PC-3 (cell line): ENCODE measurements around the gene SLC39A12.

ENCODE experiments used
- EZH2 ChIP-seq: fragments of 300-600 bp; sonication (generic); IDR thresholded peaks from one replicate; pipeline ENCODE4 v1.6.1; 2017; ENCODE audit warnings: antibody characterized with exemption, mild to moderate bottlenecking, low read length; ENCODE audit not compliant: unreplicated experiment
- TF ChIP-seq, protein P1 (sequence below): fragments of 300-600 bp; sonication (generic); conservative IDR thresholded peaks from 2 replicates; pipeline ENCODE4 v1.5.1; 2017; ENCODE audit warnings: antibody characterized with exemption, low read depth, mild to moderate bottlenecking, low read length

DNA sequence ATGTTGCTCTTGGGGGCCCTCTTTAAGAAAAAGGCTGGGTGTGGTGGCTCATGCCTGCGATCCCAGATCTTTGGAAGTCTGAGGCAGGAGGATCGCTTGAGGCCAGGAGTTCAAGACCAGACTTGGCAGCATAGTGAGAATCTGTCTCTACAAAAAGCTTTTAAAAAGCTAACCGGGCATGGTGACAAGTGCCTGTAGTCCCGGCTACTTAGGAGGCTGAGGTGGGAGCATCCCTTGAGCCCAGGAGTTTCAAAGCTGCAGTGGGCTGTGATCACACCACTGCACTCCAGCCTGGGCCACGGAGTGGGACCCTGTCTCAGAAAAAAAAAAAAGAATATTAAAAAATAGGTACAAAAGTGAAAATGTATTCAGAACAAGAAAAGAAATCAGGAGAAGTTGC, 38.1 kb upstream of the SLC39A12 start:
- TF ChIP-seq, protein P1, sequence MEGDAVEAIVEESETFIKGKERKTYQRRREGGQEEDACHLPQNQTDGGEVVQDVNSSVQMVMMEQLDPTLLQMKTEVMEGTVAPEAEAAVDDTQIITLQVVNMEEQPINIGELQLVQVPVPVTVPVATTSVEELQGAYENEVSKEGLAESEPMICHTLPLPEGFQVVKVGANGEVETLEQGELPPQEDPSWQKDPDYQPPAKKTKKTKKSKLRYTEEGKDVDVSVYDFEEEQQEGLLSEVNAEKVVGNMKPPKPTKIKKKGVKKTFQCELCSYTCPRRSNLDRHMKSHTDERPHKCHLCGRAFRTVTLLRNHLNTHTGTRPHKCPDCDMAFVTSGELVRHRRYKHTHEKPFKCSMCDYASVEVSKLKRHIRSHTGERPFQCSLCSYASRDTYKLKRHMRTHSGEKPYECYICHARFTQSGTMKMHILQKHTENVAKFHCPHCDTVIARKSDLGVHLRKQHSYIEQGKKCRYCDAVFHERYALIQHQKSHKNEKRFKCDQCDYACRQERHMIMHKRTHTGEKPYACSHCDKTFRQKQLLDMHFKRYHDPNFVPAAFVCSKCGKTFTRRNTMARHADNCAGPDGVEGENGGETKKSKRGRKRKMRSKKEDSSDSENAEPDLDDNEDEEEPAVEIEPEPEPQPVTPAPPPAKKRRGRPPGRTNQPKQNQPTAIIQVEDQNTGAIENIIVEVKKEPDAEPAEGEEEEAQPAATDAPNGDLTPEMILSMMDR = no peak
- no peak for TF ChIP-seq EZH2
